ENCODE results near the gene MCL1. TPM values are rescaled to one million over a fixed set of nuclear protein-coding genes. Genes with fewer than 3 reads are reported as not detected.

The MCL1 gene
- polyA plus RNA-seq, 1 of the 3 experiments (the other 2 are of a cell fraction): 110 TPM

- DNase-seq: no peak
- Histone ChIP-seq H3K4me3 (ENCODE audit: low read depth in 2 of 2, low read length in 1 of 2) (no peak overlapping the region), H3K27ac (ENCODE audit: low read depth in 2 of 2, low read length in 1 of 2) (no peak overlapping the region), H3K27me3 (ENCODE audit: insufficient read depth) (no peaks in the 10 kb centered on the region), H3K79me2 (ENCODE audit: insufficient read depth) (no peaks in the 10 kb centered on the region), H3K4me1 (ENCODE audit: control insufficient read depth in 1 of 2, insufficient read depth in 2 of 2, low read depth in 1 of 2, low read length in 1 of 2) (peaks cover 8 to 13% of the 10 kb centered on the region in 2 experiments; a peak in 2 of 4 replicates), H2AFZ (ENCODE audit: low read depth) (no peak overlapping the region), H3K9me2 (no peaks in the 10 kb centered on the region), H3K36me3 (replicated peaks in 1 of 2; ENCODE audit: control insufficient read depth in 1 of 2, insufficient read depth in 2 of 2, low read length in 1 of 2) (no peaks in the 10 kb centered on the region), H3K9me3 (no peaks in the 10 kb centered on the region), H3K9ac (no peak overlapping the region), H3K4me2 (no peak overlapping the region), H4K20me1 (ENCODE audit: insufficient read depth) (no peaks in the 10 kb centered on the region), H3F3A (replicated peaks; ENCODE audit: insufficient read depth) (peaks cover 17% of the 10 kb centered on the region)
- TF ChIP-seq JUND (IDR thresholded peaks at IDR 0.05) (no peak), CHD2 (IDR thresholded peaks at IDR 0.05; ENCODE audit: low read length, partially characterized antibody) (no peak), FOXM1 (IDR thresholded peaks at IDR 0.05; ENCODE audit: low read depth) (no peak), USF2 (IDR thresholded peaks at IDR 0.05; ENCODE audit: borderline replicate concordance, low read depth, low read length) (no peak), REST (IDR thresholded peaks at IDR 0.05; ENCODE audit: low read depth, low read length) (no peak), RXRA (IDR thresholded peaks at IDR 0.05; ENCODE audit: borderline replicate concordance, low read depth) (no peak), TAF1 (IDR thresholded peaks at IDR 0.05; ENCODE audit: borderline replicate concordance, low read depth, low read length) (no peak), TEAD4 (IDR thresholded peaks at IDR 0.05; ENCODE audit: borderline replicate concordance, insufficient read depth) (no peak)
- POLR2A ChIA-PET: interaction anchor here (0.6 to 1.2 kb wide), 2 partner anchors 9 to 197 kb away, joined by 4 to 5 read pairs; no protein-coding TSS in a partner anchor
- CTCF ChIA-PET: interaction anchor here (2.7 to 7.3 kb wide), 2 partner anchors 9 to 15 kb away, joined by 8 to 88 read pairs; no protein-coding TSS in a partner anchor
- 67% methylated on average over 1 of the region's 1 CpG for WGBS (ENCODE audit: low lambda C conversion rate)
Observed at GRCh38 chr1:150551784-150552127, 27.7 kb downstream of the MCL1 start.

- Histone ChIP-seq H3K9me2 (no peaks in the 10 kb centered on the region), H3K4me3 (ENCODE audit: low read depth in 2 of 2, low read length in 1 of 2) (no peak overlapping the region), H3K27ac (ENCODE audit: low read depth in 2 of 2, low read length in 1 of 2) (no peak overlapping the region), H3F3A (replicated peaks; ENCODE audit: insufficient read depth) (peaks cover 17% of the 10 kb centered on the region), H3K4me1 (ENCODE audit: control insufficient read depth in 1 of 2, insufficient read depth in 2 of 2, low read depth in 1 of 2, low read length in 1 of 2) (peaks cover 8 to 13% of the 10 kb centered on the region in 2 experiments; a peak in 2 of 4 replicates), H3K79me2 (ENCODE audit: insufficient read depth) (no peaks in the 10 kb centered on the region), H3K9me3 (no peaks in the 10 kb centered on the region), H3K27me3 (ENCODE audit: insufficient read depth) (no peaks in the 10 kb centered on the region), H3K4me2 (no peak overlapping the region), H3K36me3 (replicated peaks in 1 of 2; ENCODE audit: control insufficient read depth in 1 of 2, insufficient read depth in 2 of 2, low read length in 1 of 2) (no peaks in the 10 kb centered on the region), H4K20me1 (ENCODE audit: insufficient read depth) (no peaks in the 10 kb centered on the region), H2AFZ (ENCODE audit: low read depth) (no peak overlapping the region), H3K9ac (no peak overlapping the region)
- 91% methylated on average over 7 of the region's 11 CpGs for WGBS (ENCODE audit: low lambda C conversion rate)
- no peak for DNase-seq
- ChIA-PET POLR2A (interaction anchor here (0.6 kb wide), 1 partner anchor 197 kb away, joined by 5 read pairs; no protein-coding TSS in a partner anchor), CTCF (interaction anchor here (1.2 to 7.3 kb wide), 3 partner anchors 9 to 70 kb away, joined by 4 to 88 read pairs (median 8); no protein-coding TSS in a partner anchor)
- no peak for TF ChIP-seq FOXJ3 (CRISPR knock-in tag; IDR thresholded peaks at IDR 0.05)
- no peak for TF ChIP-seq NRF1 (IDR thresholded peaks at IDR 0.05; ENCODE audit: low read depth, low read length)
- no peak for TF ChIP-seq SMC3 (IDR thresholded peaks at IDR 0.05; ENCODE audit: low read depth, low read length)
- no peak for TF ChIP-seq RFX5 (IDR thresholded peaks at IDR 0.05; ENCODE audit: low read length)
- TF ChIP-seq PBX3 (IDR thresholded peaks at IDR 0.05): no peak
- TF ChIP-seq REST (IDR thresholded peaks at IDR 0.05; ENCODE audit: low read depth, low read length): no peak
- TF ChIP-seq JUND (IDR thresholded peaks at IDR 0.05): no peak
- TF ChIP-seq FOSL2 (IDR thresholded peaks at IDR 0.05; ENCODE audit: borderline replicate concordance, low read depth): no peak
- no peak for TF ChIP-seq RCOR1 (IDR thresholded peaks at IDR 0.05; ENCODE audit: low read length)
- TF ChIP-seq YY1 (IDR thresholded peaks at IDR 0.05; ENCODE audit: low read depth): no peak
- TF ChIP-seq FOXM1 (IDR thresholded peaks at IDR 0.05; ENCODE audit: low read depth): no peak
Observed at GRCh38 chr1:150551051-150551783, 28.2 kb downstream of the MCL1 start.
